Measurements from ENCODE around the gene DAND5. TPM values are rescaled to one million over a fixed set of nuclear protein-coding genes. Genes with fewer than 3 reads are reported as not detected.

The DAND5 gene
- total and polyA plus RNA-seq, 9 of the 15 experiments (the other 6 are each of a cell fraction or from before 2014, with no cell fraction given), result 0.22 to 0.83 (median 0.60) TPM

DNA sequence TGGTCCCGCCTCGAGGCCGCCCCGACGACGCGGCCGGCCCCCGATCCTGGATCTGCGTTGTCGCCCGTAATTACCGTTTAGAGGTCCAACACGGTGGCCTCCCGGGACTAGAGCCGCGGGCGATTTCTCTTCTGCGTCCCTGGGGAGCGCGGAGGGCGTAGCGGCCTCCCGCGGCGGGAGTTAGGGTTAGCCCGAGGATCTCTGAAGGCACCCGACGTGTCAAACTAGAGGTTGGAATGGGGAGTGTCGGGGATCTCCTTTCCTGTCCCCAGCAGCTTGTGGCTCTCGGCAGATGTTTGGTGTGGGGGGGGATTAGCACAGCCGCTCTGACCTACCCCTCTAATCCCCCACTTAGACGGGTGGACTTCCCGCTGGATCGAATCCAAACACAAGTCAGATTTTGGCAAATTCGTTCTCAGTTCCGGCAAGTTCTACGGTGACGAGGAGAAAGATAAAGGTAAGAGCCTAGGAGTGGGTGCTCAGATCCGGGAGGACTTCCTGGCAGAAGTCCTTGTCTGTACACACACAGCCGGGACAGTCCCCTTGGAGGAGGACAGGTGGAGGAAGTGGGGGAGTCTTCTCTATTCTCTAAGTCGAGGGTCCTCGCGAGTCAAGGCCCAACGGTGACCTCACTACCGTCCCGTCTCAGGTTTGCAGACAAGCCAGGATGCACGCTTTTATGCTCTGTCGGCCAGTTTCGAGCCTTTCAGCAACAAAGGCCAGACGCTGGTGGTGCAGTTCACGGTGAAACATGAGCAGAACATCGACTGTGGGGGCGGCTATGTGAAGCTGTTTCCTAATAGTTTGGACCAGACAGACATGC, 30.4 kb upstream of the DAND5 start (continued):
- TF ChIP-seq ERF (CRISPR knock-in tag; IDR thresholded peaks at IDR 0.05), result 0 out of 2 replicates have a peak, but pooled peaks have one; percentile 11
- TF ChIP-seq, protein P1, sequence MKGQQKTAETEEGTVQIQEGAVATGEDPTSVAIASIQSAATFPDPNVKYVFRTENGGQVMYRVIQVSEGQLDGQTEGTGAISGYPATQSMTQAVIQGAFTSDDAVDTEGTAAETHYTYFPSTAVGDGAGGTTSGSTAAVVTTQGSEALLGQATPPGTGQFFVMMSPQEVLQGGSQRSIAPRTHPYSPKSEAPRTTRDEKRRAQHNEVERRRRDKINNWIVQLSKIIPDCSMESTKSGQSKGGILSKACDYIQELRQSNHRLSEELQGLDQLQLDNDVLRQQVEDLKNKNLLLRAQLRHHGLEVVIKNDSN (CRISPR knock-in tag; IDR thresholded peaks at IDR 0.05), result 0 out of 2 replicates have a peak, but pooled peaks have one; percentile 12
- TF ChIP-seq, protein P2, sequence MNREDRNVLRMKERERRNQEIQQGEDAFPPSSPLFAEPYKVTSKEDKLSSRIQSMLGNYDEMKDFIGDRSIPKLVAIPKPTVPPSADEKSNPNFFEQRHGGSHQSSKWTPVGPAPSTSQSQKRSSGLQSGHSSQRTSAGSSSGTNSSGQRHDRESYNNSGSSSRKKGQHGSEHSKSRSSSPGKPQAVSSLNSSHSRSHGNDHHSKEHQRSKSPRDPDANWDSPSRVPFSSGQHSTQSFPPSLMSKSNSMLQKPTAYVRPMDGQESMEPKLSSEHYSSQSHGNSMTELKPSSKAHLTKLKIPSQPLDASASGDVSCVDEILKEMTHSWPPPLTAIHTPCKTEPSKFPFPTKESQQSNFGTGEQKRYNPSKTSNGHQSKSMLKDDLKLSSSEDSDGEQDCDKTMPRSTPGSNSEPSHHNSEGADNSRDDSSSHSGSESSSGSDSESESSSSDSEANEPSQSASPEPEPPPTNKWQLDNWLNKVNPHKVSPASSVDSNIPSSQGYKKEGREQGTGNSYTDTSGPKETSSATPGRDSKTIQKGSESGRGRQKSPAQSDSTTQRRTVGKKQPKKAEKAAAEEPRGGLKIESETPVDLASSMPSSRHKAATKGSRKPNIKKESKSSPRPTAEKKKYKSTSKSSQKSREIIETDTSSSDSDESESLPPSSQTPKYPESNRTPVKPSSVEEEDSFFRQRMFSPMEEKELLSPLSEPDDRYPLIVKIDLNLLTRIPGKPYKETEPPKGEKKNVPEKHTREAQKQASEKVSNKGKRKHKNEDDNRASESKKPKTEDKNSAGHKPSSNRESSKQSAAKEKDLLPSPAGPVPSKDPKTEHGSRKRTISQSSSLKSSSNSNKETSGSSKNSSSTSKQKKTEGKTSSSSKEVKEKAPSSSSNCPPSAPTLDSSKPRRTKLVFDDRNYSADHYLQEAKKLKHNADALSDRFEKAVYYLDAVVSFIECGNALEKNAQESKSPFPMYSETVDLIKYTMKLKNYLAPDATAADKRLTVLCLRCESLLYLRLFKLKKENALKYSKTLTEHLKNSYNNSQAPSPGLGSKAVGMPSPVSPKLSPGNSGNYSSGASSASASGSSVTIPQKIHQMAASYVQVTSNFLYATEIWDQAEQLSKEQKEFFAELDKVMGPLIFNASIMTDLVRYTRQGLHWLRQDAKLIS (CRISPR knock-in tag; IDR thresholded peaks at IDR 0.05), result peak; percentile 75; the same call in 1 of the 2 replicates
- TF ChIP-seq PRPF4 (IDR thresholded peaks at IDR 0.05; ENCODE audit: insufficient read depth, low read depth, low read length, poor library complexity, severe bottlenecking), result peak; percentile 5
- 0 out of 2 replicates have a peak, but pooled peaks have one; percentile 75 for TF ChIP-seq FOXK1 (CRISPR knock-in tag; IDR thresholded peaks at IDR 0.05; ENCODE audit: borderline replicate concordance)
- TF ChIP-seq, protein P3, sequence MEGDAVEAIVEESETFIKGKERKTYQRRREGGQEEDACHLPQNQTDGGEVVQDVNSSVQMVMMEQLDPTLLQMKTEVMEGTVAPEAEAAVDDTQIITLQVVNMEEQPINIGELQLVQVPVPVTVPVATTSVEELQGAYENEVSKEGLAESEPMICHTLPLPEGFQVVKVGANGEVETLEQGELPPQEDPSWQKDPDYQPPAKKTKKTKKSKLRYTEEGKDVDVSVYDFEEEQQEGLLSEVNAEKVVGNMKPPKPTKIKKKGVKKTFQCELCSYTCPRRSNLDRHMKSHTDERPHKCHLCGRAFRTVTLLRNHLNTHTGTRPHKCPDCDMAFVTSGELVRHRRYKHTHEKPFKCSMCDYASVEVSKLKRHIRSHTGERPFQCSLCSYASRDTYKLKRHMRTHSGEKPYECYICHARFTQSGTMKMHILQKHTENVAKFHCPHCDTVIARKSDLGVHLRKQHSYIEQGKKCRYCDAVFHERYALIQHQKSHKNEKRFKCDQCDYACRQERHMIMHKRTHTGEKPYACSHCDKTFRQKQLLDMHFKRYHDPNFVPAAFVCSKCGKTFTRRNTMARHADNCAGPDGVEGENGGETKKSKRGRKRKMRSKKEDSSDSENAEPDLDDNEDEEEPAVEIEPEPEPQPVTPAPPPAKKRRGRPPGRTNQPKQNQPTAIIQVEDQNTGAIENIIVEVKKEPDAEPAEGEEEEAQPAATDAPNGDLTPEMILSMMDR (IDR thresholded peaks at IDR 0.05 in 2 of 3, conservative IDR thresholded peaks at IDR 0.05 in 1 of 3; ENCODE audit: insufficient read depth in 2 of 3, low read depth in 1 of 3, low read length in 3 of 3), result peak in 2 of 3 experiments; percentile 42 to 65; a peak in 5 of 6 replicates
- TF ChIP-seq NR2C1 (IDR thresholded peaks at IDR 0.05), result no peak
- TF ChIP-seq NR2C1 (tag; IDR thresholded peaks at IDR 0.05), result no peak
- peak in 1 of 2 experiments; percentile 47; a peak in 1 of 4 replicates for TF ChIP-seq SIN3A (IDR thresholded peaks at IDR 0.05; ENCODE audit: borderline replicate concordance in 2 of 2, control insufficient read depth in 1 of 2, low read depth in 2 of 2, low read length in 2 of 2)
- TF ChIP-seq BMI1 (IDR thresholded peaks at IDR 0.05; ENCODE audit: low read length), result no peak
- peak; percentile 80 for TF ChIP-seq ZFP36 (IDR thresholded peaks at IDR 0.05; ENCODE audit: low read depth, low read length, partially characterized antibody)
- peak; percentile 49 for TF ChIP-seq EGR1 (conservative IDR thresholded peaks at IDR 0.05)
- 0 out of 2 replicates have a peak, but pooled peaks have one; percentile 6 for TF ChIP-seq PHF21A (IDR thresholded peaks at IDR 0.05; ENCODE audit: borderline replicate concordance, low read depth)
- TF ChIP-seq, protein P4, sequence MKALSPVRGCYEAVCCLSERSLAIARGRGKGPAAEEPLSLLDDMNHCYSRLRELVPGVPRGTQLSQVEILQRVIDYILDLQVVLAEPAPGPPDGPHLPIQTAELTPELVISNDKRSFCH (CRISPR knock-in tag; IDR thresholded peaks at IDR 0.05), result no peak
- TF ChIP-seq, protein P4 (tag; IDR thresholded peaks at IDR 0.05), result peak; percentile 66; the same call in 1 of the 2 replicates
- TF ChIP-seq FUS (optimal IDR thresholded peaks at IDR 0.05; ENCODE audit: low read depth, low read length), result peak; percentile 81
- peak; percentile 53; the same call in 1 of the 2 replicates for TF ChIP-seq XRCC5 (IDR thresholded peaks at IDR 0.05; ENCODE audit: low read depth, low read length)
- peak; percentile 42 for TF ChIP-seq CCNT2 (IDR thresholded peaks at IDR 0.05; ENCODE audit: borderline replicate concordance, extremely low read depth, insufficient read length, low read depth, low read length)

All from K562 (cell line).